NT2/D1 (cell line): ENCODE results near the gene ERBB4.

ENCODE experiments used
- YY1 ChIP-seq: IDR thresholded peaks from 2 replicates; pipeline ENCODE4 v1.6.1; 2011; ENCODE audit not compliant: insufficient read length, insufficient read depth
- ZNF274 ChIP-seq: IDR thresholded peaks from 2 replicates; pipeline ENCODE4 v1.6.1; 2011; ENCODE audit warnings: mild to moderate bottlenecking, low read depth, low read length

DNA sequence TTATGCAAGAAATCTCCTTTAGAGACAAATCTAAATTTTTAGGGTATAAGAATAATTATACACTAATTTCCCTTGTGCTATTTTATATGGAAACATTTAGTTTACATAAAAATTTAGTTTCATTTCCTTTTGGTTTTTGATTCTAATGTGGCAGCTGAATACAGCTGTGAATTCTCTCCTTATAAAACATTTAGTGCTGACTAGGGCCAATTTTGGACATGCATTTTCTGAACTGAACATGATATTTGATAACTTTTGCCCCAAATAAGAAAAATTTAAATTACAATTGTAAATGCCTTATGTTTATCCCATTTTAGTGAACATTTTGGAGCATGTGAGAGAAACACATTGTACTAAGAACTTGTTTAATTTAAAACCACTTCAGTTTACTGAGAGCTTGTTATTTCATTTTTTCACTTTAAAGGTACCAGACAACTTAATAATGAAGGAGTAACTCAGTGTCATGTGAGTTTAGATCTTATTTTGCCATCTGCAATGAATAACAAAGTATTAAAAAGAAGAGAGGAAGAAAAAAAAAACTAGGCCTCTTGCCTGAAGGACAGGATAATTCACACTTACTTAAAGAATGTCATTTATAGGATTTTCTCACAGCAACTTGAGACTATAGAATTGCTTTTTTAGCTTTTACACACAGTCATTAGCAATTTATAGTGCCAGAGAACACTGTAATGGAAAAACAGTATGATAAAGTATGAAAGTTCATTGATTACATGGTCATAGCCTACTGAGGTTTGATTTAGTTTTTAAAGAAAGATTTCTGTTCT is 209.7 kb downstream of the ERBB4 start:
- TF ChIP-seq ZNF274, result no peak
- TF ChIP-seq YY1, result no peak
